NCI-H128 (cell line): ENCODE data around the gene ADGRE1.

Experiments
- DNase-seq: peaks from one replicate; lab custom pipeline; 2025; ENCODE audit not compliant: unreplicated experiment; lab: John Stamatoyannopoulos, UW

The ADGRE1 gene

DNA sequence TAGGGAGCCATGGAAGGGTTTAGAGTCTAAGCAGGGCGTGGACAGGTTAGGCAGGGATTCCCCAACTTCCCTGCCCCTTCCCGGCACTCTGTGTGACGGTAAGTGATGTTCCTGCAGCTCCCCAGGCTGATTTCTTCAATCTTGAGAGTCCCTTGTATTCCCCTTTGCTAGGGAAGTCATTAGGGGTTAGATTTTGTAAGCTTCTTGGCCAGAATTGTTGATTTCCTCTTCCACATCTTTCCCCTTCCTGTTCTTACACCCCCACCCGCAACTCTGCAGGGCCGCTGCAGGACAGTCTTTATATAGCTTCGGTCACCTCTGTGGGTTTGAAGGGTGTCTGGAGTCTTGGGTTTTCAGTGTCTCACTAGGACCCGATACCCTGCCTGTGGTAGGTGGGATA is 10.6 kb upstream of the ADGRE1 start:
- no peak for DNase-seq

DNA sequence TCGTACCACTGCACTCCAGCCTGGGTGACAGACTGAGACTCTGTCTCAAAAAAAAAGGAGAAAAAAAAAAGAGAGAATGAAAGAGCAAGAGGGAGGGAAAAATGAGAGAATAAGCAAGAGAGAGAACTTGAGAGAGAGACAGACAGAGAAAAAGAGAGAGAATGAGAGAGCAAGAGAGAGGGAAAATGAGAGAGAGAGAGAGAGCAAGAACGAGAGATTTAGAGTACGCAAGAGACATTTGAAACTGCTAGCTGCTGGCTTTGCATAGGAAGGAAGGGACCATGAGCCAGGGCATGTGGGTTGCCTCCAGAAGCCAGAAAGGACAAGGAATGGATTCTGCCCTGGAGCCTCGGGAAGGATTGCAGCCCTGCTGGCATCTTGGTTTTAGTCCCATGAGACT is 9.6 kb upstream of the ADGRE1 start:
- no peak for DNase-seq

DNA sequence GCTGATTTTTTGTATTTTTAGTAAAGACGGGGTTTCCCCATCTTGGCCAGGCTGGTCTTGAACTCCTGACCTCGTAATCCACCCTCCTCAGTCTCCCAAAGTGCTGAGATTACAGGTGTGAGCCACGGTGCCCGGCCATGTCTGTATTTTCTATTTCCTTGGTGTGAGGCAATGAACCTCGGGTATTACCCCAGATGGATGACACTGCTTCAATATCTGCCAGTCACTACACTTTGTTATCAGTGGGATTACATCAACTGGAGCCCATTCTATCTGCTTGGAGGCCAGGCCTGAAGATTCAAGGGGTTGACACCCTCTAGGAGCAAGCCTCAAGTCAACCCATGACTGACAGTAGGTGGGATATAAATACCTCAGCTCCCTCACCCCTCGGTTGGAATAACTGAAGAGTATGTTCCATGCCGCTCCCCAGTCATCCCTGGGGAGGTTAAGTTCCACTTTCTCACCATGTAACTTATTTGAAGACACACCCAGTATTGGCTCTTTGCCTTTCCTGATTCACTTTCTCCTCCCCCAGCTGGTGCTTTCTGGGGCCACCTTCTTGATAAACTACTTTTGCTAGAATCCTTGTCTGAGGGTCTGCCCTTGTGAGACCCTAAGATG is 992 bp upstream of the ADGRE1 start:
- no peak for DNase-seq

DNA sequence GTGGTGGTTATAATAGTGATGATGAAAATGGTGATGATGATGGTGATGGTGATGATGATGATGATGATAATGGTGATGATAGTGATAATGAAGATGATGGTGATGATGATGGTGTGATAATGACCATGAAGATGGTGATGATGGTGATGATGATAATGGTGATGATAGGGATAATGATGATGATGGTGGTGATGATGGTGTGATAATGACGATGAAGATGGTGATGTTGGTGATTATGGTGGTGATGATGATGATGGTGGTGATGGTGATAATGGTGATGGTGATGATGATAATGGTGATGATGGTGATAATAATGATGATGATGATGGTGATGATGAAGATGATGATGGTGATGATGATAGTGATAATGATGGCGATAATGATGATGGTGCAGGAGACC is 1.6 kb downstream of the ADGRE1 start:
- DNase-seq, result no peak

DNA sequence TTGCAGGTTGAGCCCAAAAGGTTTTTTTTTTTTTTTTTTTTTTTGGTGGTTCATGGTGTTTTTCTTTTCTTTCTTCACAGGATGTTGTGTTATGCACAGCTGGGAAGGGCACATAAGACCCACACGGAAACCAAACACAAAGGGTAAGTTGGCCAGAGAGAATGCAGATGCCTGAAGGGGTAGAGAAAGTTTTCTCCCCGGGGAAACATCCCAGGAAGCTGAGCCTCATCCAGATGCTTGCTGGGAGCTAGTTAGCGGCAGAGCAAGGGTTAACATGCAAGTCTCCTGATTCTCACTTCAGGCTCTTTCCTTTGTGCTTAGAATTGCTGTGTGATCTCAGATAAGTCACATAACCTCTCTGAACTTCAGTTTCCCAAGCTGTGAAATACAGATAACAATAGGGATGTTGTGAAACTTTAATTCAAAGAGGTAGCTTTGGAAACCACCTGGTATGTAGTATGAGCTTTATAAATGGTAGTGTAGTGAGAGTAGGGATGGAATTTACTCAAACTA is 3.1 kb downstream of the ADGRE1 start:
- no peak for DNase-seq

DNA sequence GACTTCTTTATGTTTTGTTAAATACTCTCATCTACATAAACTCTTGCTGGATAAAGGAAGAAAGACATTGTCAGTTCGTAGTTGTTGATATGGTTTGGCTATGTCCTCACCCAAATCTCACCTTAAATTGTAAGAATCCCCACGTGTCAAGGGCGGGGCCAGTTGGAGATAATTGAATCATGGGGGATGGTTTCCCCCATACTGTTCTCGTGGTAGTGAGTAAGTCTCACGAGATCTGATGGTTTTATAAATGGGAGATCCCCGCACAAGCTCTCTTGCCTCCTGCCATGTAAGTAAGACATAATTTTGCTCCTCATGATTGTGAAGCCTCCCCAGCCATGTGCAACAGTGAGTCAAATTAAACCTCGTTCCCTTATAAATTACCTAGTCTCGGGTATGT is 3.6 kb downstream of the ADGRE1 start:
- DNase-seq, result no peak

DNA sequence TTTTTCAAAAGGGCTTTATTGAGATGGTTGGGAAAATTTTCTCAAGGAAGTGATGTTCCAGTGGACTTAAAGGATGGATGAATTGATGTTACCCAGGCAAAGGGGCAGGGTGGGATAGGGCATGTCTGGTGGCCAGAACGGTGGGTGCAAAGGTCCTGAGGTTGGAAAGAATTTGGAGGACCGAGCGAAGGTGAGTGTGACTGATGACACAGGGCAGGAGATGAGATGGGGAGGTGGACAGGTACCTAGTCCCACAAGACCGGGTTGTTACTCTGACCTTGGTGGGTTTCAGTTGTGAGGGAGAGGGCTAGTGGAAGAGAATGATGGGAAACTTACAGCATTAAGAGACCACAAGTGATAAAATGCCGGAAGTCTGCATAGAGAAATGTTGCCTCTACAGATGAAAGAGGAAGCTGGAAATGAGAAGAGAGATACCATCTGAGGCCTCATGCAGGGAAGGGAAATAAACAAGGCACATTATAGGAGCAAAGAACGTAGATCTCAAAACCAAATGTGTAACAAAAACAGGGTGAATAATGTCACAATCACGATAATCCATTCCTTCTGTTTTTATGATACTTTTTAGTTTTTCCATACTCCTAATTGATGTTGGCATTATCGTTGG is 4.5 kb downstream of the ADGRE1 start:
- no peak for DNase-seq

DNA sequence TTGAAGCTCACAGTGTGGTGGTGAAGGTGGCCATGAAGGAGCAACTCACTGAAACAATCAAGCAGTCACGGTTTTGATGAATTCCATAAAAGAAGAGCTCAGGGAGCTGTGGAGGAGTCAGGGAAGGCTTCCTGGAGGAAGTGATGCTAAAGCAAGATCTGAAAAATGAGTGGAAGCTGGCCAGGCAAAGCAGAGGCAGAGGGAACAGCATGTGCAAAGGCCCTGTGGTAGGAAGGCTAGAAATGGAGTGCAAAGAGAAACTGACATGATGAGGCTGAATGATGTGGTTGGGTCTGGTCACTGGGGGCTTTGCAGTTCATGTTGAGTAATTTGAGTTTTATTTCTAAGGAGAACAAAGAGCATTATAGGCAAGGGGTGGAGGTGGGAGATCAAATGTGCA is 6.9 kb downstream of the ADGRE1 start:
- DNase-seq, result no peak

DNA sequence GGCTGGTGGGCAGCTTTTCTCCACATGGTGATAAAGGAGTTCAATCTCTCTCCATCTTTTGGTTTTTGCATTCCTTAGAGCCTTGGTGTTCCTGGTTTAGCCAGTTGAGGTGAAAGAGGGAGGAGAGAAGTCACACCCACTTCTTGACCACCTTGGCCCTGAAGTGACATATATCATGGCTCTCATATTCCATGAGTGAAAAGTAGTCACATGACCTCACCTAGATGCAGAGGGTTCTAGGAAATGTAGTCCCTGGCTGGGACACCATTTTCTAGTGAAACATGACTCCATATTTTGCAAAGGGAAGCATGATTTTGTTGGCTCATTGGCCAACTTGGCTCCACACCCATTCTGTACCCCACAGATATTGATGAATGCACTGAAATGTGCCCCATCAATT is 16.1 kb downstream of the ADGRE1 start:
- DNase-seq, result no peak

DNA sequence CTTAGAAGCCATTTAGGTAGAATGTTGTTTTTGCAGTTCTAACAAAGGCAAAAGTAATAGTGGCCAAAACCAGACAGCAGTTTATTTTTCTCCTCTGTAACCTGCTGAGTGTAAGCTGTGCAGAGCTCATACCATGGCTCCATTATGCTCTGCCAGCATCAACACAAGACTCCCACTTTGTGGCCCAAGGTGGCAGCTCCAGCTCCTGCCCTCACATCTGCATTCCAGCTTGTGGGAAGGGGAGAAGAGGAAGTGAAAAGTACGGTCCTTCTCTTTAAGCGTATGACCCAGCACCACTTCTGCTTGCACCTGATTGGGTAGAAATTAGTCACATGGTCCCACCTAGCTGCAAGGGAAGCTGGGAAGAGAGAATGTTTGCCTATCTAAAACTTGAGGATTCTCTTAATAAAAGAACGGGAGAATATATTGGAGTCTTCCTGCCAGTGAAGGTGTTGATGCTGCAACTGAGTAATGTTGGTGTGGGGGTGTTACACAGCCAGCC is 19.2 kb downstream of the ADGRE1 start:
- DNase-seq, result no peak

DNA sequence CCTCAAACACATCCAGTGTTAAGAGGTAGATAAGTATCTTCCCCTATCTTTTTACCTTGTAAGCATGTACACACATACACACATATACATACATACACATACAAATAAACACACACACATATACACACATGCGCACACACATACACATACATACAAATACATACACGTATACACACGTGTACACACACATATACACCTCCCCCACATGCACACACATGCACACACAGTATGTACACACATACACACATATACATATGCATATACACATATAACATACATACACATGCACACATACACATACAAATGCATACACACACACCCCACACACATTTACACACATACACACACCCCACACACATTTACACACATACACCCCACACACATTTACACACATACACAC is 24.1 kb downstream of the ADGRE1 start:
- no peak for DNase-seq

DNA sequence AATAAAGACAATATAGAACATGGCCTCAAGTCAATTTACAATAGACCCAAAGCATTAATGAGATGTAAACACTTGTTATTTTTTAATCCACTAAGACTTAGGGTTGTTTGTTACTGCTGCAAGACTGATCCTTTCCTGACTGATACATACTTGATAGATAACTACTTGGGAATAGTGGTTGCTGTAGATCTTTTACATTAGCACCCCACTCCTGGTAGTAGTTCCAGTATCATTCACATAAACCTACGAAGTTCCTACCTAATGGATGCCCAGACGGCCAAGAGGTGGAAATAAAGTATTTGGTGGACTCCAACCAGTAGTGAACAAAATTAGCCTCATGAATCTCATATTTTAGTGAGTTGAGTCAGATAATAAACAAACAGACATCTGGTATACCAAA is 26.9 kb downstream of the ADGRE1 start:
- no peak for DNase-seq

DNA sequence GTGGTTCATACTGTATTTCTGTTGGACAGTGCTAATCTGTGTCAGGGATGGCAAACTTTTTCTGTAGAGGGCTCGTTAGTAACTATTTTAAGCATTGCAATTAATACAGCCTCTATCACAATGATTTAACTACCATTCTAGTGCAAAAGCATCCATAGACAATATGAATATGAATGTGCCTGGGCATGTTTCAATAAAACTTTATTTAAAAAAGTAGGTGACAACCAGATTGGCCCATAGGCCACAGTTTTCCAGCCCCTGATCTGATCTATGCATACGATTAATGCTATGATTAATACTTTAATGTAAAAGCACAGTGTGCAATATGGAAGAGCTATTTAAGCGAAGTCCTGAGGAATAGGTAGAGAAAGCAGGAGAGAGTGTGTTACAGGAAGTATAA is 29.6 kb downstream of the ADGRE1 start:
- no peak for DNase-seq

DNA sequence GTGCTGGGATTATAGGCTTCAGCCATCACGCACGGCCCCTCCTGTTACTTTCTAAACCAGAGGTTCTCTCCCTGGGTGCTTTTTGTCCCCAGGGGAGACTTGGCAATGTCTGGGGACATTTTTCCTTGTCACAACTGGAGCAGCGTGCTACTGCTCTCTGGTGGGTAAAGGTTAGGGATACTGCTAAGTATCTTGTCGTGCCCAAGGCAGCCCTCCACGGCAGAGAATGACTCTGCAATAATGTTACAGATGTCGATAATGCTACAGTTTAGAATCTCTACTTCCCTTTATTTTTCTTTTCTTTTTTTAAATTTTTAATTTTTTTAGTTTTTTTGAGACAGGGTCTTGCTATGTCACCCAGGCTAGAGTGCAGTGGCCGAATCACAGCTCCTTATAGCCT is 38.0 kb downstream of the ADGRE1 start:
- no peak for DNase-seq

DNA sequence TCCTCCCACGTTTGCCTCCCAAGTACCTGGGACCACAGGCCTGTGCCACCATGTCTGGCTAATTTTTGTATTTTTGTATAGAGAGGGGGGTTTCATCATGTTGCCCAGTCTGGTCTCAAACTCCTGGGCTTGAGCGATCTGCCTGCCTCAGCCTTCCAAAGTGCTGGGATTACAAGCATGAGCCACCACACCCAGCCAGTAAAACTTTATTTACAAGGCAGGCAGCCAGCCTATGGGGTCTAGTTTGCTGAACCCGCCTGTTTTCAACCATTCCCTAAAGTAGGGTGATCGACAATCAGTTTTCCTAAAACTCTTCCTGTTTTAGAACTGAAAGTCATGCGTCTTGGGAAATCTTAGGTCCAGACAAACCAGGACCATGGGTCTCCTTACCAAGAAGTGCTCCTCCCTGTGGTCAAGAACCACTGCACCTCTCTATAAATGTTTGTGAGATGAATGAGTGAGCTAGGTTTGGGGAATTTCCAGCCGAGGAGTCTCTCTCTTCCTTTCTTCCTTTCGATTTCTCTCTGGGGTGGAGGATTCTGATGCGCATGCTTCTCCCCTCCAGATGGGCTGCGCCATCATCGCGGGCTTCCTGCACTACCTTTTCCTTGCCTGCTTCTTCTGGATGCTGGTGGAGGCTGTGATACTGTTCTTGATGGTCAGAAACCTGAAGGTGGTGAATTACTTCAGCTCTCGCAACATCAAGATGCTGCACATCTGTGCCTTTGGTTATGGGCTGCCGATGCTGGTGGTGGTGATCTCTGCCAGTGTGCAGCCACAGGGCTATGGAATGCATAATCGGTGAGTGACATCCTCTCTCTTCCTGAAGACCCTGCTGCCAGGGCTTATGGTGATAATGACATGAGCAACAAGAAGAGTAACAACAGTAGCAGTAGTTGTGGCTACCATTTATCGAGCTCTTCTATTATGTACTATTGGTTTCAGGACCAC is 38.7 kb downstream of the ADGRE1 start:
- no peak for DNase-seq

DNA sequence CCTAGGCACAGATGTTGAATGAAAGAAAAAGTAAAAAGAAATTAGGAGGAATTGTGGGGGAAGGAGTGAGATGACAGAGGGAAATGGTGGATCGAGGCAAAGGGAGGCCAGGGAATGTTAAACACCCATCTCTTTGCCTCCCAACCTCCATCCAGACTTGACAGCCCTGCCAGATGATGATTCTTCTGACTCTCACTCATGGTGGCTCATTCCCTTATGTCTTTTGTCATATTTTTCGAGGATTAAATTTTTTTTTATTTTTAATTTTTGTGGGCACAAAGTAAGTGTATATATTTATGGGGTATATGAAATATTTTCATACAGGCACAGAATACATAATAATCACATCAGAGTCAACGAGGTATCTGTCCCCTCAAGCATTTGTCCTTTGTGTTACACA is 42.8 kb downstream of the ADGRE1 start:
- no peak for DNase-seq

DNA sequence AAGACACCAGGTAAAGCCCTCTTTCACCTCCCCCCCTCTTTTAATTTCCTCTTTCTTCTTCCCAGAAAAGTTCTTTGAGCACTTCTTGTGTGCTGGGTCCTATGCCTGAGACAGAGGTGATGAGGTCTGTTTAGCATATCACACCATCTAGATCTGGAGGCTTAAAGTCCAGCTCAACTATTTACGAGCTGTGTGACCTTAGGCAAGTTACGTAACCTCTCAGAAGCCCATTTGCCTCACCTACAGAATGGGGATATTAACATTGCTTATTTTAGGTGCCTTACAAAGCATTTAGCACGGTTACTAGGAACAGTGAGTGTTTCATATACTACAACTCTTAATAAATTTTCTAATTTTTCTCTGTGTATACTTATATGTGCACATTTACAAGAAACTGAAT is 47.7 kb downstream of the ADGRE1 start:
- DNase-seq, result no peak

DNA sequence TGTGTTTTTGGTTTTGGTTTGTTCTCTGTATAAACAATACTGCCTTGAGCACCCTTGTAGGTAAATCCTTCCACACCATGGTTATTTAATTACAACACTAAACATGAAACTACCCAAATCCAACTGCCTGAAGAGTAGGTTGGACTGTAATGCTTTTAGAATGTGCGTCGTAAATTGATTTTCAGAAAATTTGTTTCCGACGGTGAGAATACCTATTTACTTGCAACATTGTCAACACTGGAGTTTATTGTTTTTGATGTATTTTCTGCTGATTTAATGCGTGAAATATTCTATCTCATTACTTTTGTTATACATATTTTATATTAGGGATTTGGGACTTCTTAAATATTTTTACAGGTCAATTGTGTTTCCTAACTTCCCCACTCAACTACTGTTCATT is 48.2 kb downstream of the ADGRE1 start:
- no peak for DNase-seq

DNA sequence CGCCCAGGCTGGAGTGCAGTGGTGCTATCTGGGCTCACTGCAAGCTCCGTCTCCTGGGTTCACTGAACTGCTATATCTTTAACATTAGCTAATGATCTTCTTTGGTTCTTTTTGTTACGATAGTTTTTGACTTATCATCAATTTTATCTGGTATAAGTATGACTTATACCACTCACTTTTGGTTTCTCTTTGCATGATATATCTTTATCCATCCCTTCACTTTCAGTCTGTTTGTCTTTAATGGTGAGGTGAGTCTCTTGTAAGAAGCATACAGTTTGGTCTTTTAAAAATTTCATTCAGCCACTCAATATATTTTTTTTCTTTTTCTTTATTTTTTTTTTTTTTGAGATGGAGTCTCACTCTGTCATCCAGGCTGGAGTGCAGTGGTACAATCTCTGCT is 58.4 kb downstream of the ADGRE1 start:
- DNase-seq, result no peak

DNA sequence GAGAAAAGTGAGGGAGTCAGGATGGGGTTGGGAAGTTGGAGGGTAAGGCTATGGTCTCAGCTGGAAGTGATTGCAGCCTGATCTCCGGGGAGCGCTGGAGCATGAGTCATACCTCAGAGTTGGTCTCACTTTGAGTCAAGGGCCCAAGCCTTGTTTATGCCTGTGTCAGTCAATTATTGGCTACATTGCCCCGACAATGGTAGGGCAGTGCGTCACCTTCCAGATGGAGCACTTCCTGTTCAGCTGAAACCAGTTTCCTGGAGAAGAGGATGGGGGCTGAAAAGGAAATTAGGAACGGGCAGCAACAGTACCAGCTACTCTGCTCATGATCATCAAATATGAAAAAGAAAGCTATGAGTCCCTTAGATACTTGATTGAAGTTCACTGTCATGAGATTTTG is 60.4 kb downstream of the ADGRE1 start:
- DNase-seq, result no peak

DNA sequence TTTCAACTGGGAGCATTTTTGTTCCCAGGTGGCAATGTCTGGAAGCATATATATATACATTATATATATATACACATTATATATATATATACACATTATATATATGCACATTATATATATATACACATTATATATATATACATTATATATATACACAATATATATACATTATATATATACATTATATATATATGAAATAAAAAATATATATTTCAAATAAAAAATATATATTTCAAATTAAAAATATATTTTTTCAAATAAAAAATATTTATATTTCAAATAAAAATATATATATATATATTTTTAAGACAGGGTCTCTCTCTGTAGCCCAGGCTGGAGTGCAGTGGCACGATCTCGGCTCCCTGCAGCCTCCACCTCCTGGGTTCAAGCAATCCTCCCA is 61.5 kb downstream of the ADGRE1 start:
- no peak for DNase-seq

DNA sequence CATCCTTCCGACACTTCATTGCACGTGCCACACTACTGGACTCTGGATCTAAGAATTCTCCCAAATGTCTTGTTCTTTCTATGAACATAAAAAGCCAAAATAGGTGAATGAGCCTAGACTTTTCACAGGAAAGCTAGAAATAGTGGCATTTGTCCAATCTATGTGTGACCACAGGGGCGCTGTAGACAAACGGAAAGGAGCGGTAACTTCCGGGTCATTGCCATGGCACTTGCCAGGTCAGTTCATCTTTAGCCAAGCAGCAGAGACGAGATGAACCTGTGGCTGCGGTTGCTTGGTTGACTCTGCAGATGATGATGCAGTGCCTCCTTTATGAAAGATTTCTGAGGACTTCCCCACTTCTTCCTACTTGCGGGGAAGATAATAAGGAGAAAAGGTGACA is 65.6 kb downstream of the ADGRE1 start:
- DNase-seq, result no peak
